Mesendoderm (in vitro differentiated cells): ENCODE data around the gene UBE2E2.

Experiments used
- DNase-seq: peaks from one replicate; pipeline ENCODE4 v3.0.0; 2013
- H2AK5ac ChIP-seq: 2 replicates; pipeline ENCODE4 v1.6.1; 2013; ENCODE audit warnings: low read length, inconsistent platforms
- H2BK120ac ChIP-seq: 2 replicates; pipeline ENCODE4 v1.6.1; 2013; ENCODE audit warnings: low read depth, mild to moderate bottlenecking, low read length, moderate library complexity, mixed read lengths
- H2BK15ac ChIP-seq: replicated peaks from 2 replicates; pipeline ENCODE4 v1.6.1; 2013; ENCODE audit warnings: low read depth, mild to moderate bottlenecking, moderate library complexity
- H2BK5ac ChIP-seq: 2 replicates; pipeline ENCODE4 v1.6.1; 2013; ENCODE audit warnings: low read length, inconsistent platforms
- H3K18ac ChIP-seq: 2 replicates; pipeline ENCODE4 v1.6.1; 2013; ENCODE audit warnings: mild to moderate bottlenecking, low read length, mixed read lengths
- H3K23ac ChIP-seq: one replicate; pipeline ENCODE4 v1.6.1; 2013; ENCODE audit warnings: low read length
- H3K27ac ChIP-seq: 2 replicates; pipeline ENCODE4 v1.5.1; 2013; ENCODE audit warnings: low read depth, mild to moderate bottlenecking, inconsistent platforms, low read length, moderate library complexity
- H3K27me3 ChIP-seq: 2 replicates; pipeline ENCODE4 v1.6.1; 2013; ENCODE audit warnings: low read length, control low read depth, mild to moderate bottlenecking, inconsistent platforms; ENCODE audit not compliant: insufficient read depth, poor library complexity
- H3K36me3 ChIP-seq: 2 replicates; pipeline ENCODE4 v1.6.1; 2013; ENCODE audit warnings: low read length, inconsistent platforms; ENCODE audit not compliant: control insufficient read depth, insufficient read depth
- H3K4ac ChIP-seq: one replicate; pipeline ENCODE4 v1.6.1; 2013; ENCODE audit warnings: low read depth, mild to moderate bottlenecking, low read length, moderate library complexity
- H3K4me1 ChIP-seq: 2 replicates; pipeline ENCODE4 v1.6.1; 2013; ENCODE audit warnings: low read depth, low read length, inconsistent platforms; ENCODE audit not compliant: control insufficient read depth
- H3K4me2 ChIP-seq: 2 replicates; pipeline ENCODE4 v1.6.1; 2013; ENCODE audit warnings: low read length
- H3K4me3 ChIP-seq: 2 replicates; pipeline ENCODE4 v1.5.1; 2013; ENCODE audit warnings: mild to moderate bottlenecking, low read length
- H3K56ac ChIP-seq: one replicate; pipeline ENCODE4 v1.6.1; 2013; ENCODE audit warnings: low read length
- H3K79me1 ChIP-seq: 2 replicates; pipeline ENCODE4 v1.6.1; 2013; ENCODE audit warnings: low read length, inconsistent platforms
- H3K79me2 ChIP-seq: 2 replicates; pipeline ENCODE4 v1.6.1; 2013; ENCODE audit warnings: mild to moderate bottlenecking, low read length; ENCODE audit not compliant: control insufficient read depth, insufficient read depth
- H3K9ac ChIP-seq: 2 replicates; pipeline ENCODE4 v1.6.1; 2013; ENCODE audit warnings: low read length, inconsistent platforms
- H4K5ac ChIP-seq: one replicate; pipeline ENCODE4 v1.6.1; 2013; ENCODE audit warnings: low read length
- H4K8ac ChIP-seq: one replicate; pipeline ENCODE4 v1.6.1; 2013; ENCODE audit warnings: low read depth, mild to moderate bottlenecking, control low read depth, low read length, moderate library complexity
- WGBS: extraction: QIAGEN DNeasy Blood & Tissue Kit; methylation state at CpG from one replicate; pipeline ENCODE4 v1.1.7; 2013; ENCODE audit warnings: low lambda C conversion rate, missing lambda C conversion rate; ENCODE audit not compliant: insufficient coverage; ENCODE audit errors: extremely low coverage; 5-methylcytosine and 5-hydroxymethylcytosine counted together

Gene UBE2E2

GRCh38 chr3:23248594-23249131, 45.5 kb downstream of the UBE2E2 start:
- Histone ChIP-seq H3K79me2 (no peaks in the 10 kb centered on the region), H3K4me2 (no peak overlapping the region), H4K5ac (no peak overlapping the region), H3K56ac (no peak overlapping the region), H2BK5ac (no peak overlapping the region), H3K27ac (no peak overlapping the region), H3K36me3 (no peaks in the 10 kb centered on the region), H4K8ac (no peak overlapping the region), H3K9ac (no peak overlapping the region), H3K79me1 (no peaks in the 10 kb centered on the region), H2AK5ac (no peak overlapping the region), H3K18ac (no peak overlapping the region), H2BK15ac (no peak overlapping the region), H3K27me3 (no peaks in the 10 kb centered on the region), H3K4ac (no peak overlapping the region), H3K4me1 (no peaks in the 10 kb centered on the region), H3K23ac (no peak overlapping the region), H3K4me3 (no peak overlapping the region), H2BK120ac (no peak overlapping the region)
- WGBS, result no CpG with 5 or more reads among the region's 6 CpGs
- no peak for DNase-seq

- no peaks in the 10 kb centered on the region for H3K36me3 ChIP-seq
- H4K8ac ChIP-seq, result no peak overlapping the region
- no peak overlapping the region for H3K4ac ChIP-seq
- H3K27me3 ChIP-seq, result no peaks in the 10 kb centered on the region
- H3K23ac ChIP-seq, result no peak overlapping the region
- no peak overlapping the region for H3K27ac ChIP-seq
- no peak overlapping the region for H2AK5ac ChIP-seq
- no peaks in the 10 kb centered on the region for H3K4me1 ChIP-seq
- H3K4me3 ChIP-seq, result no peak overlapping the region
- H3K4me2 ChIP-seq, result no peak overlapping the region
- H3K56ac ChIP-seq, result no peak overlapping the region
- DNase-seq, result no peak
- H3K79me2 ChIP-seq, result peaks cover 2% of the 10 kb centered on the region
- H2BK5ac ChIP-seq, result no peak overlapping the region
- no peak overlapping the region for H3K9ac ChIP-seq
- H3K18ac ChIP-seq, result no peak overlapping the region
- no peak overlapping the region for H2BK120ac ChIP-seq
- WGBS, result no CpG with 5 or more reads among the region's 1 CpG
- no peak overlapping the region for H2BK15ac ChIP-seq
- H3K79me1 ChIP-seq, result peaks cover 2% of the 10 kb centered on the region
- no peak overlapping the region for H4K5ac ChIP-seq
Observed at GRCh38 chr3:23249961-23250360, 46.8 kb downstream of the UBE2E2 start.

GRCh38 chr3:23252122-23252521, 49.0 kb downstream of the UBE2E2 start:
- H3K4ac ChIP-seq, result no peak overlapping the region
- no peaks in the 10 kb centered on the region for H3K36me3 ChIP-seq
- H4K8ac ChIP-seq, result no peak overlapping the region
- no peak overlapping the region for H3K4me2 ChIP-seq
- peaks cover 4% of the 10 kb centered on the region for H3K79me2 ChIP-seq
- no peak overlapping the region for H2BK5ac ChIP-seq
- no peak overlapping the region for H3K23ac ChIP-seq
- H3K79me1 ChIP-seq, result peaks cover 2% of the 10 kb centered on the region
- no peak overlapping the region for H2BK120ac ChIP-seq
- no peaks in the 10 kb centered on the region for H3K4me1 ChIP-seq
- H2BK15ac ChIP-seq, result no peak overlapping the region
- no peak overlapping the region for H3K18ac ChIP-seq
- no peak overlapping the region for H4K5ac ChIP-seq
- H3K27ac ChIP-seq, result no peak overlapping the region
- H3K56ac ChIP-seq, result no peak overlapping the region
- H3K27me3 ChIP-seq, result no peaks in the 10 kb centered on the region
- no peak overlapping the region for H2AK5ac ChIP-seq
- no peak overlapping the region for H3K9ac ChIP-seq
- no peak overlapping the region for H3K4me3 ChIP-seq
- no peak for DNase-seq
- WGBS, result no CpG with 5 or more reads among the region's 1 CpG

GRCh38 chr3:23253214-23253613, 50.1 kb downstream of the UBE2E2 start:
- Histone ChIP-seq H3K4me2 (no peak overlapping the region), H2BK15ac (no peak overlapping the region), H3K4ac (no peak overlapping the region), H2BK5ac (no peak overlapping the region), H3K18ac (no peak overlapping the region), H4K5ac (no peak overlapping the region), H3K56ac (no peak overlapping the region), H2AK5ac (no peak overlapping the region), H3K79me1 (peaks cover 2% of the 10 kb centered on the region), H3K27me3 (no peaks in the 10 kb centered on the region), H3K23ac (no peak overlapping the region), H3K27ac (no peak overlapping the region), H4K8ac (no peak overlapping the region), H3K36me3 (no peaks in the 10 kb centered on the region), H3K4me3 (no peak overlapping the region), H3K79me2 (peaks cover 5% of the 10 kb centered on the region), H2BK120ac (no peak overlapping the region), H3K4me1 (no peaks in the 10 kb centered on the region), H3K9ac (no peak overlapping the region)
- DNase-seq, result no peak

- Histone ChIP-seq H3K18ac (peak overlapping the region; percentile 60), H3K4ac (no peak overlapping the region), H3K9ac (no peak overlapping the region), H3K79me2 (peaks cover 5% of the 10 kb centered on the region), H2BK15ac (no peak overlapping the region), H3K27ac (no peak overlapping the region), H4K8ac (no peak overlapping the region), H3K27me3 (no peaks in the 10 kb centered on the region), H3K36me3 (no peaks in the 10 kb centered on the region), H3K23ac (no peak overlapping the region), H3K4me3 (no peak overlapping the region), H3K4me1 (no peaks in the 10 kb centered on the region), H3K56ac (no peak overlapping the region), H2BK5ac (no peak overlapping the region), H4K5ac (no peak overlapping the region), H3K4me2 (no peak overlapping the region), H3K79me1 (peaks cover 4% of the 10 kb centered on the region), H2BK120ac (no peak overlapping the region), H2AK5ac (no peak overlapping the region)
- WGBS, result no CpG with 5 or more reads among the region's 2 CpGs
- DNase-seq, result no peak
Observed at GRCh38 chr3:23254282-23254681, 51.2 kb downstream of the UBE2E2 start.

GRCh38 chr3:23254835-23255234, 51.7 kb downstream of the UBE2E2 start:
- H2BK120ac ChIP-seq, result no peak overlapping the region
- no peak overlapping the region for H2BK15ac ChIP-seq
- H3K27me3 ChIP-seq, result no peaks in the 10 kb centered on the region
- no peak overlapping the region for H3K27ac ChIP-seq
- no peak overlapping the region for H3K18ac ChIP-seq
- peaks cover 4% of the 10 kb centered on the region for H3K79me1 ChIP-seq
- no CpG with 5 or more reads among the region's 3 CpGs for WGBS
- H4K5ac ChIP-seq, result no peak overlapping the region
- no peak overlapping the region for H3K56ac ChIP-seq
- no peak overlapping the region for H4K8ac ChIP-seq
- H3K23ac ChIP-seq, result no peak overlapping the region
- DNase-seq, result no peak
- H2BK5ac ChIP-seq, result no peak overlapping the region
- H3K4me3 ChIP-seq, result no peak overlapping the region
- H3K9ac ChIP-seq, result no peak overlapping the region
- no peaks in the 10 kb centered on the region for H3K36me3 ChIP-seq
- H3K4me2 ChIP-seq, result no peak overlapping the region
- no peaks in the 10 kb centered on the region for H3K4me1 ChIP-seq
- H3K4ac ChIP-seq, result no peak overlapping the region
- peaks cover 5% of the 10 kb centered on the region for H3K79me2 ChIP-seq
- H2AK5ac ChIP-seq, result no peak overlapping the region
